ENCODE results near the gene TAF10.

The TAF10 gene

DNA sequence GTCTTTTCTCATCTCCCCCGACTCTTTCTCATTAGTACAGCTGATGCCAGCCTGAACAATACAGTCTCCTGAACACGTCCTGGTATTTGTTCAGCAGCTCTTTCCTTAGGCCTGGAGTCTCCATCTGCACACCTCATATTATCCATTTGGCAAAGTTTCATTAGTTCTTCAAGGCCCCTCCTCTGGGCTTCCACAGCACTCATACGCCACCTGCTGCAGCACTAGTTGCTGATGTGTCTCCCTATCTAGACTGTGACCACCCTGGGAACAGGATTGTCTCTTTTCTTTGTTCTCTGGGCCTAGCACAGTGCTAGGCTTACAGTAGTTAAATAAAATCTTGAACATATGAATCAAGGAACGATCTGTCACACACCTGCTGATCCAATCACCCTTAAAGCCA, 26.4 kb upstream of the TAF10 start:
- no peaks in the 10 kb centered on the region for H3K27me3 ChIP-seq (ENCODE audit: control insufficient read depth, insufficient read depth, low read length)
- no peak overlapping the region for H3K27ac ChIP-seq (ENCODE audit: low read length)
- H3K4me1 ChIP-seq (ENCODE audit: control insufficient read depth, low read depth, low read length) = no peaks in the 10 kb centered on the region
- H3K4me3 ChIP-seq (ENCODE audit: low read length) = no peak overlapping the region
- no peaks in the 10 kb centered on the region for H3K36me3 ChIP-seq (ENCODE audit: control insufficient read depth, low read depth, low read length)
- H3K9me3 ChIP-seq (ENCODE audit: control insufficient read depth, low read depth, low read length) = no peaks in the 10 kb centered on the region
- no peak overlapping the region for H3K9ac ChIP-seq (ENCODE audit: low read length)

DNA sequence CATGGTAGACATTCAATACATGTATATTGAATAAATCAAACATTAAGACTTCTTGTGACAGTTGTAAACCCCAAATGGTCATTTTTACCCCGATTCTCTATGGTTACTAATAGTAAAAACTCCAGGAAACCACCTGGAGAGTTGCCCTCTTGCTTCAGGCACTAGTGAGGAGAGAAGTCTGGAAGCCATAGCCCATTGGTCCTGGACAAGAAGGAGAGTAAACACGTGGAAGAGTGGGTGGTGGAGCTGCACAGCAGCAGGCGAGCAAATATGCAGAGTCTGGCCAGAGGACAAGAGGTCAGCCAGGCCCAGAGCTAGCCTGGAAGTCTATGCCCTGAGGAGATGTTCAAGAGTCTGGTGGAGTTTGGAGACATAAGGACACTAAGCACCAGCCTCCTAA, 25.9 kb upstream of the TAF10 start:
- no peak overlapping the region for H3K9ac ChIP-seq (ENCODE audit: low read length)
- no peak overlapping the region for H3K4me3 ChIP-seq (ENCODE audit: low read length)
- H3K9me3 ChIP-seq (ENCODE audit: control insufficient read depth, low read depth, low read length) = no peaks in the 10 kb centered on the region
- no peaks in the 10 kb centered on the region for H3K4me1 ChIP-seq (ENCODE audit: control insufficient read depth, low read depth, low read length)
- no peak overlapping the region for H3K27ac ChIP-seq (ENCODE audit: low read length)
- peaks cover 5% of the 10 kb centered on the region for H3K36me3 ChIP-seq (ENCODE audit: control insufficient read depth, low read depth, low read length)
- no peaks in the 10 kb centered on the region for H3K27me3 ChIP-seq (ENCODE audit: control insufficient read depth, insufficient read depth, low read length)

DNA sequence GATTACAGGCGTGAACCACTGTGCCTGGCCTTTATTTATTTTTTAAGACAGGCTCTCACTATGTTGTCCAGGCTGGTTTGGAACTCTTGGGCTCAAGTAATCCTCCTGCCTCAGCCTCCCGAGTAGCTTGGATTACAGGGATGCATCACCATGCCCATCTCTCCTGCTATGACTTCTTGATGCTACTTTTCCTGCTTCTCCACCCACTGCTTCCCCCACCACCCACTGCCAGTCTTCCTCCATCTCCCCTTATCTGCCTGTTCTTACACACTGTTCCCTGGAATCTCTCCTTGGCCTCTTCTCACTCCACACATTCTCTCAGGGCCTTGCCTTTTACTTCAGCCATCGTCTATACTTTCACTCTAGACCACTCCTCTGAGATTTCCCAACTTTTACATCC, 24.5 kb upstream of the TAF10 start:
- no peaks in the 10 kb centered on the region for H3K4me1 ChIP-seq (ENCODE audit: control insufficient read depth, low read depth, low read length)
- no peak overlapping the region for H3K27ac ChIP-seq (ENCODE audit: low read length)
- H3K4me3 ChIP-seq (ENCODE audit: low read length) = no peak overlapping the region
- H3K27me3 ChIP-seq (ENCODE audit: control insufficient read depth, insufficient read depth, low read length) = peaks cover 6% of the 10 kb centered on the region
- H3K9me3 ChIP-seq (ENCODE audit: control insufficient read depth, low read depth, low read length) = no peaks in the 10 kb centered on the region
- no peak overlapping the region for H3K9ac ChIP-seq (ENCODE audit: low read length)
- H3K36me3 ChIP-seq (ENCODE audit: control insufficient read depth, low read depth, low read length) = peaks cover 7% of the 10 kb centered on the region

DNA sequence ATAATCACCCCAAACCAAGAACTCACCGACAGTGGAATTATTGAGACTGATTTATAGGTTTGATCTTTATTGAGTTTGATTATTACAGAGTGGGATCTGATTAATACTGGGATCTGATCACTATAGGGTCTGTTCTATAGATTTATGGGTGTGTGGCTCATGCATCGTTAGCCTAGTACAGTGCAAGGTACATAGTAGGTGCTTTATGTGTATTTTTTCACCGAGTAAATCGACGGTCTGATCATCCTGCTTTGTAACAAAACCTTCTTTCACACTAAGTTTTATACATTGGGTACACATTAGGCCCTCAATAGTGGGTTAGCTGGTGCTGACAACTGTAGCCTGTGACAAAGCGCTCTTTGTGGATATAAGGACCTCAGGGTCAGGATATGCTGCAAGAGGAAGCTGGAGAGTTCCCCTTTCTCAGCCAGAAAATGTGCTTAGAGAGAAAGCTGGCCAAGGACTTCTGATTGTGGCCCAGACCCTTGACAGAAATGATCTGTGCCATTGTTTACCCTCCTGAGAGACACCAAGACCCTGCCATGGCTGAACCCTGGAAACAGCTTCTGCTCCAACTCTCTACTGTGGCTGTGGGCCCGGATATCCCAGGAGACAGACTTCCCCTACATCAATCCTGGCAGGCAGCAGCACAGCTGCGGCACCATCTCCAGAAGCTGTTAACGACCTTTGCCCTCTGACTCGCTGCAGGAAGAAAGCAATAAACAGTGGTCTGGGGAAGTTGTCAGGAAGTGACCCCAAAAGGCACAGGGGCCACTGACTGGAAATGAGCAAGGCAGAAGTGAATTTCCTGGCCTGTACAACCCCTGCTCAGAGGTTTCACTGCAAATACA, 23.3 kb upstream of the TAF10 start:
- peaks cover 7% of the 10 kb centered on the region for H3K36me3 ChIP-seq (ENCODE audit: control insufficient read depth, low read depth, low read length)

GRCh38 chr11:6634534-6634933, 22.5 kb upstream of the TAF10 start:
- Histone ChIP-seq H3K4me1 (ENCODE audit: control insufficient read depth, low read depth, low read length) (no peaks in the 10 kb centered on the region), H3K4me3 (ENCODE audit: low read length) (no peak overlapping the region)

More for the DNA sequence above, 23.3 kb upstream of the TAF10 start:
- no peak overlapping the region for H3K27ac ChIP-seq (ENCODE audit: low read length)
- no peaks in the 10 kb centered on the region for H3K9me3 ChIP-seq (ENCODE audit: control insufficient read depth, low read depth, low read length)
- no peak overlapping the region for H3K4me3 ChIP-seq (ENCODE audit: low read length)
- no peak overlapping the region for H3K9ac ChIP-seq (ENCODE audit: low read length)
- no peaks in the 10 kb centered on the region for H3K4me1 ChIP-seq (ENCODE audit: control insufficient read depth, low read depth, low read length)
- peaks cover 18% of the 10 kb centered on the region for H3K27me3 ChIP-seq (ENCODE audit: control insufficient read depth, insufficient read depth, low read length)

GRCh38 chr11:6633422-6634408, 21.7 kb upstream of the TAF10 start:
- peaks cover 34% of the 10 kb centered on the region for H3K27me3 ChIP-seq (ENCODE audit: control insufficient read depth, insufficient read depth, low read length)
- H3K9me3 ChIP-seq (ENCODE audit: control insufficient read depth, low read depth, low read length) = no peaks in the 10 kb centered on the region
- H3K27ac ChIP-seq (ENCODE audit: low read length) = no peak overlapping the region
- H3K4me3 ChIP-seq (ENCODE audit: low read length) = no peak overlapping the region
- H3K9ac ChIP-seq (ENCODE audit: low read length) = no peak overlapping the region
- H3K36me3 ChIP-seq (ENCODE audit: control insufficient read depth, low read depth, low read length) = peaks cover 7% of the 10 kb centered on the region
- no peaks in the 10 kb centered on the region for H3K4me1 ChIP-seq (ENCODE audit: control insufficient read depth, low read depth, low read length)

More at GRCh38 chr11:6634534-6634933, 22.5 kb upstream of the TAF10 start:
- Histone ChIP-seq H3K36me3 (ENCODE audit: control insufficient read depth, low read depth, low read length) (peaks cover 7% of the 10 kb centered on the region), H3K9ac (ENCODE audit: low read length) (no peak overlapping the region), H3K27ac (ENCODE audit: low read length) (no peak overlapping the region), H3K27me3 (ENCODE audit: control insufficient read depth, insufficient read depth, low read length) (peaks cover 26% of the 10 kb centered on the region), H3K9me3 (ENCODE audit: control insufficient read depth, low read depth, low read length) (no peaks in the 10 kb centered on the region)

- Histone ChIP-seq H3K36me3 (ENCODE audit: control insufficient read depth, low read depth, low read length) (peaks cover 8% of the 10 kb centered on the region), H3K27ac (ENCODE audit: low read length) (no peak overlapping the region), H3K9ac (ENCODE audit: low read length) (no peak overlapping the region), H3K27me3 (ENCODE audit: control insufficient read depth, insufficient read depth, low read length) (peaks cover 34% of the 10 kb centered on the region), H3K4me1 (ENCODE audit: control insufficient read depth, low read depth, low read length) (no peaks in the 10 kb centered on the region), H3K9me3 (ENCODE audit: control insufficient read depth, low read depth, low read length) (no peaks in the 10 kb centered on the region), H3K4me3 (ENCODE audit: low read length) (no peak overlapping the region)
Measured at GRCh38 chr11:6632116-6633073, 20.4 kb upstream of the TAF10 start.

DNA sequence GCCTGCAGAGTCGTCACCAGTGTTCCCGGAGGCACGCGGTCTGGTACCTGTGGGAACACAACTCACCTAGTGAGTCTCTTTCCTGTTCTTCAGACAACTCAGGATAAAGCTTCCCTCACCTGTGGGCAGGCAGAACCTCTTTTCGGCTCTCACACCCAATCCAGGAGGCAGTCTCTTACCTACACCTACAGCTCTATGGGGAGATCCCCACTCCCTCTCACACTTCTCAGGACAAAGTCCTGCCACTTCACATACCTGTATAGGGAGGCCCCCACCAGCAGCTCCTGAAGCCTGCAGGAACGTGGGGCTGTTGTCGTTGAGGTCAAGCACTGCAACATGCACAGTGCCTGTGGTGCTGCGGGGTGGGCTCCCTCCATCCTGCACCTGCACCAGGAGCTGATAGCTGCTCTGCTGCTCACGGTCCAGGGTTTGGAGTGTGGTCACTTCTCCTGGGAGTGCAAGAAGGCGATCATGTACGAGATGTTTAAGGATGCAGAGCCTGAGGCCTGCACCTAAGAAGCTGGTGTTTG, 19.4 kb upstream of the TAF10 start:
- Histone ChIP-seq H3K9me3 (ENCODE audit: control insufficient read depth, low read depth, low read length) (no peaks in the 10 kb centered on the region), H3K36me3 (ENCODE audit: control insufficient read depth, low read depth, low read length) (peaks cover 13% of the 10 kb centered on the region), H3K4me1 (ENCODE audit: control insufficient read depth, low read depth, low read length) (no peaks in the 10 kb centered on the region), H3K27ac (ENCODE audit: low read length) (no peak overlapping the region), H3K9ac (ENCODE audit: low read length) (no peak overlapping the region), H3K4me3 (ENCODE audit: low read length) (no peak overlapping the region), H3K27me3 (ENCODE audit: control insufficient read depth, insufficient read depth, low read length) (peaks cover 34% of the 10 kb centered on the region)

DNA sequence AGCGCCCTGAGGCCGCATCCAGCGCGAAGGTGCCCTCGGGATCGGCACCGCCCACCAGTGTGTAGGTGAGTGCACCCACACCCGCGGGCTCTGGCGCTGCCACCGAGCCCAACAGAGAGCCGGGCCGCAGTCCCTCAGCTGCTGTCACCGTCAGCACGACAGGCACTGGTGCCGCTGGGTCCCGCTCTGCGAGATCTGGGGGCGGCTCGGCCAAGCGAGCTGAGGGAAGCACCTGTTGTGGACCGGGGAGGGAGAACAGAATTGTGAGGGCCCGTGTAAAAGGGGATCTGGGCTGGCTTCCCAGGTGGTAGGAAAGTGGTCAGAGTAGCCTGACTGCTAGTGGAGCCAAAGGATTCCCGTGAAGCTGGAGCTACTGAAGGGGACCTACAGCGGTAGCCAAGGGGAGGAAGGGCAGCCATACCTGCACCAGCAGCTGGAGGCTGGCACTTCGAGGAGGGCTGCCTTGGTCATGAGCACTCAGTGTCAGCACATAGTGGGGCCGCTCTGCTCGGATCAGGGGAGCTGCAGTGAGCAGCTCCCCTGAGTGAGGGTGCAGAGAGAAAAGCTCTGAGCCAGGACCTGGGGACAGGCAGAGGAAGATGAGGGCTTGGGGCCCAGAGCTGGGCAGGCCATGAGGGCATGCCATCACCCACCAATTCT, 18.7 kb upstream of the TAF10 start:
- Histone ChIP-seq H3K36me3 (ENCODE audit: control insufficient read depth, low read depth, low read length) (peaks cover 18% of the 10 kb centered on the region), H3K27me3 (ENCODE audit: control insufficient read depth, insufficient read depth, low read length) (peaks cover 34% of the 10 kb centered on the region), H3K4me3 (ENCODE audit: low read length) (peak overlapping the region; percentile 48), H3K9me3 (ENCODE audit: control insufficient read depth, low read depth, low read length) (no peaks in the 10 kb centered on the region), H3K9ac (ENCODE audit: low read length) (no peak overlapping the region), H3K27ac (ENCODE audit: low read length) (no peak overlapping the region), H3K4me1 (ENCODE audit: control insufficient read depth, low read depth, low read length) (no peaks in the 10 kb centered on the region)

DNA sequence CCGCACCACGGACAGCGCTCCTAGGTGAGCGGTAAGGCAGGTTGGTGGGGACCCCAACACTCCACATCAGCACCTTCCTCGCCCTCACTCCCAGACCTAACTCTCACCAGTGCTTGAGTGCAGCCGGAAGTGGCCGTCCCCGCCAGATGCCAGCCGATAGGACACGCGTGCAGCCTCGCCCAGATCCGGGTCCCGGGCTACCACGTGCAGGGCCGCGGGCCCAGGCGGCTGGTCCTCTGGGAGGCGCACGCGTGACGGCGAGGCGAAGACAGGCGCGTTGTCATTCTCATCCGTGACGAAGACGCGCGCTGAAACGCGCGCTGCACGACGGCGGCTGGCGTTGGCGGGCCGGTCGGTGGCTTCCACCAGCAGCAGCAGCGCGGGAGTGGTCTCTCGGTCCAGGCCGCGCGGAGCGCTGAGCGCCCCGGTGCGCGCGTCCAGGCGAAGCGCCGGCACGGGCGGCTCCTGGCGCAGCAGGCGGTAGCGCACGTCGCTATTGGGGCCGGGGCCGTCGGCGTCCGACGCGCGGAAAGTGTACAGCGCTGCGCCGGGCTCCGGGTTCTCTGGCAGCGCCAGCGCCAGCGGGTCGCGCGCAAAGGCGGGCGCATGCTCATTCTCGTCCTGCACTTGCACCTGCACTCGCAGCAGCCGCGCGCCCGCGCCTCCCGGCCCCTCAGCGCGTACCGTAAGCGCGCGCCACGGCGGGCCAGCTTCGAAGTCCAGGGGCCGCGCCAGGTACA, 18.0 kb upstream of the TAF10 start:
- H3K9ac ChIP-seq (ENCODE audit: low read length) = no peak overlapping the region
- H3K4me1 ChIP-seq (ENCODE audit: control insufficient read depth, low read depth, low read length) = no peaks in the 10 kb centered on the region
- peaks cover 22% of the 10 kb centered on the region for H3K36me3 ChIP-seq (ENCODE audit: control insufficient read depth, low read depth, low read length)
- no peak overlapping the region for H3K27ac ChIP-seq (ENCODE audit: low read length)
- H3K9me3 ChIP-seq (ENCODE audit: control insufficient read depth, low read depth, low read length) = no peaks in the 10 kb centered on the region
- H3K27me3 ChIP-seq (ENCODE audit: control insufficient read depth, insufficient read depth, low read length) = peaks cover 34% of the 10 kb centered on the region
- H3K4me3 ChIP-seq (ENCODE audit: low read length) = peak overlapping the region; percentile 48

Measured in iPS-18a (cell line).